ENCODE measurements around the gene FMOD. TPM values are rescaled to one million over a fixed set of nuclear protein-coding genes. Genes with fewer than 3 reads are reported as not detected.
"Not testable (repeated sequence)": the region's sequence is repeated elsewhere in the genome, so short reads cannot be mapped to it uniquely, and the experiment has no call there.

Gene FMOD
- total RNA-seq, 1 experiment from 2014 or later, result 0.45 TPM

- peak; percentile 61 for DNase-seq (ENCODE audit: extremely low read depth, low read depth)
These were observed 23.1 kb downstream of the FMOD start for GRCh38 chr1:203327684-203328457.

- DNase-seq (ENCODE audit: extremely low read depth, low read depth), result peak; percentile 85
These were observed 23.9 kb downstream of the FMOD start for GRCh38 chr1:203326830-203327683.

GRCh38 chr1:203325418-203326091 lies 25.4 kb downstream of the FMOD start:
- DNase-seq (ENCODE audit: extremely low read depth, low read depth), result no peak

DNA sequence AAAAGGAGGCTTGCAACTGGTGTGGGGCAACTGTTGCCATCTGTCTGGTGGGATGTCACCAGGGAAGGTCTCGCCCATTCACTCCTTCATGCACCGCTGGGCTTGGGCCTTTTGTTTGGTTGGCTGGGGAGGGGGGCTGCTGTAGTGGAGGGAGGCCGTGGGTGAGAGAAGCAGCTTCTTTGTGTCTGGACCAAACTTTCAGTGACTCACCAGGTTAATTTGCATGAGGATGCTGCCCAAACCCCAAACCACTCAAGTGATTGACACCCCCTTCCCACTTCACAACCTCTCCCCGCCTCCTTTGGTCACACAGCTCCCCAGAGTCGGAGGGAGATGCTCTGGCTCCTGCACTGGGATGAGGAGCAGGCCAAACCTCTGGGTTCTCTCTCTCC lies 25.9 kb downstream of the FMOD start:
- no peak for DNase-seq (ENCODE audit: extremely low read depth, low read depth)

GRCh38 chr1:203324105-203325025 lies 26.6 kb downstream of the FMOD start:
- DNase-seq (ENCODE audit: extremely low read depth, low read depth), result no peak

- no peak for DNase-seq (ENCODE audit: extremely low read depth, low read depth)
These were observed 27.3 kb downstream of the FMOD start for GRCh38 chr1:203323587-203323986.

DNA sequence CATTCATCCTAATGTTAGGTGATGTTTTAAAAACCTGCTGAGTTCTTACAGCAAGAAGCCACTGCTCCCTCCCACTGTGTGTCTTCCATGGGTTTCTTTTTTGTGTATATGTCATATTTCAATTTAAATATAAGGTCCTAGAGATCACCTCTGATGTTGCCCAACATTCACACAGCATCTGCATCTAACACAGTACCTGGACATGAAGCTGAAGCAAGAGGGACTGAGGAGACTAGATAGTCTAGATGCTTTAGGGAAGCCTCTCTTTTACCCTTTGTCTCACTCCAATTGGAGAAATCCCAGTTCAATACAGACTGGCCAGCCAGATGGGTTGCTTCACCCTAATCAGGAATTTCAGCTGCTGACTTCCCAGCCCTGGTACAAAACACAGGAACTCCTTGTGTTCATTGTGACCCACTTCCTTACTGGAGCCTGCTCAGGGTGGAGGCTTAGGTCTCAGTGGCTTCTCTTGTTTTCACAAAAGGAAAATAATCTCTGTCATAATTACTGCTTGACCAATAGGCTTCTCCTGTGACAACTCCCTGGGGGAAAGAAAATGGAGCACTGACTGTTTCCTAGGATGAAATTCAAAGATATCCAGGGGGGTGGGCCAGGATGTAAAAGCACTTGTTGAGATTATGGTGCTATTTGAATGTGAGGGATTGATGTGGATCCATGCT lies 28.3 kb downstream of the FMOD start:
- no peak for DNase-seq (ENCODE audit: extremely low read depth, low read depth)

DNA sequence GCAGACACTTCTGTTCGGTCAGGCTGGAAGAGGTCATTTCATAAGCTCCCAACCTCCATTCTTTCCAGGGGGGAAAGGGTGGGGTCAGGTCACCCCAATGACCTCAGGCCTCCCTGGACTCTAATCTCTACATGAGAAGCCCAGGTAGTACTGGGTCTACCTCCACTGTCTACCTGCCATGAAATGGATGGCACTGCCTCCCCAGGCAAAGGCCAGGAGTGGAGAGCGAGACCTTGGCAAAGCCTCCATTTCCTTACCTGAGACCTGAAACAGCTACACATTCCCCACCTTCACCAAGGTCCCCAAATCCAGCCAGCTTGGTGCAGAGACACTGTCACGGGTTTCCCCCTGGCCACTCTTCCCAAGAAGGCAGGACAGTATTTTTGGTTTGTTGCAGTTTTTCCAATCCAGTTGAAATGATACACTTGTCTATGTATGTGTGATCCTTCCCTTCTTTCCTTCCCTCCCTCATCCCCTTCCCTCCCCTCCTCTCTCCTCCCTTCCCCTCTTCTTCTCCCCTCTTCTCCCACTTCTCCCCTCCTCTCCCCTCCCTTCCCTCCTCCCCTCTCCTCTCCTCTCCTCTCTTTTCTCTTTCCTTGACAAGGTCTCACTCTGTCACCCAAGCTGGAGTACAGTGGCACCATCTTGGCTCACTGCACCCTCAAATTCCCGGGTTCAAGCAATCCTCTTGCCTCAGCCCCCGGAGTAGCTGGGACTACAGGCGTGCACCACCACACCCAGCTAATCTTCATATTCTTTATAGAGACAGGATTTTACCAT lies 29.5 kb downstream of the FMOD start:
- DNase-seq (ENCODE audit: extremely low read depth, low read depth), result no peak

DNA sequence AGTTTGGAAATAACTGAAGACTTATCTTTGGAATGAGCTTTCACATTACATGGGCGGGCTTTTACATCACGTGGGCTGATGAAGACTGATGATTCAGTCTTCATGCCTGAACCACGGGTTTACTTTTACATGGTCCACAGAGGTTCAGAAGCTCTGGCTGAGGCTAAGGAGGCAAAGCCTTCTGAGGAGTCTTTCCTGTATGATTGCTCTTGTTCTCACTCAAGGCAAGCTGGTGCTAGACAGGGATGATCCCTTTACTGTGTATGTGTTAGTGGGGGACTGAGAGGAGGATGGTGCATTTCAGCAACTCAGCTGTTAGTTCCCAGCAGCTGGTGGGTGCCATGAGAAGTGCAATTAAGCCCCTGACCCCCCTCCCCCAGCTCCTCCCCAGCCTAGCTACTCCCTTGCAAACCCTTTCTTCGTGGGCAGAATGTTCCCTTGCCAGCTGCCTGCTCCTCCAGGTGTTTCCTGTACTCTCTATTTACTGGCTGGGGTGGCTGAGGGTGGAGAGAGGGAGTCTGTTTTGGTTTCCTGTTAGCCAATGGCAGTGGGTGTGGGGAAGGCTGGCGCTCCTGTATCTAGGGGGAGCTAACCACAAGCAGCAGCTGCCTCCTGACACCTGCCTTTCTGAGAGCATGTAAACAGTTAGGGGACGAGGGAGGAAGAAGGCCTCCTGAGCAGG lies 30.2 kb downstream of the FMOD start:
- no peak for DNase-seq (ENCODE audit: extremely low read depth, low read depth)

DNA sequence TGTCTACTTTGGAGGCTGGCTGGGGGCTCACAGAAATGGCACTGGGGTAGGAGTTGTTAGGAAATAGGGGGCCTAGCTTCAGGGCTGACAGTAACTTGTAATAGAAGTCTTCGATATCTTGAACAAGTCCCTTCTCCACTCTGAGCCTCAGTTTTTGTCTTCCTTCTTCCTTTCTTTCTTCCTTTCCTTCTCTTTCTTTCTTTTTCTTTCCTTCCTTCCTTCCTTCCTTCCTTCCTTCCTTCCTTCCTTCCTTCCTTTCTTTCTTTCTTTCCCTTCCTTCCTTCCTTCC lies 32.7 kb downstream of the FMOD start:
- no peak for DNase-seq (ENCODE audit: extremely low read depth, low read depth)

GRCh38 chr1:203317429-203318228 lies 33.3 kb downstream of the FMOD start:
- no peak for DNase-seq (ENCODE audit: extremely low read depth, low read depth)

GRCh38 chr1:203316626-203317093 lies 34.3 kb downstream of the FMOD start:
- no peak for DNase-seq (ENCODE audit: extremely low read depth, low read depth)

DNA sequence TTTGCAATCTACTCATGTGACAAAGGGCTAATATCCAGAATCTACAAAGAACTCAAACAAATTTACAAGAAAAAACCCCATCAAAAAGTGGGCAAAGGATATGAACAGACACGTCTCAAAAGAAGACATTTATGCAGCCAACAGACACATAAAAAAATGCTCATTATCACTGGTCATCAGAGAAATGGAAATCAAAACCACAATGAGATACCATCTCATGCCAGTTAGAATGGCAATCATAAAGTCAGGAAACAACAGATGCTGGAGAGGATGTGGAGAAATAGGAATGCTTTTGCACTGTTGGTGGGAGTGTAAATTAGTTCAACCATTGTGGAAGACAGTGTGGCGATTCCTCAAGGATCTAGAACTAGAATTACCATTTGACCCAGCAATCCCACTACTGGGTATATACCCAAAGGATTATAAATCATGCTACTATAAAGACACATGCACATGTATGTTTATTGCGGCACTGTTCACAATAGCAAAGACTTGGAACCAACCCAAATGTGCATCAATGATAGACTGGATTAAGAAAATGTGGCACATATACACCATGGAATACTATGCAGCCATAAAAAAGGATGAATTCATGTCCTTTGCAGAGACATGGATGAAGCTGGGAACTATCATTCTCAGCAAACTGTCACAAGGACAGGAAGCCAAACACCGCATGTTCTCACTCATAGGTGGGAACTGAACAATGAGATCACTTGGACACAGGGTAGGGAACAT lies 36.7 kb downstream of the FMOD start:
- not testable (repeated sequence) for DNase-seq (ENCODE audit: extremely low read depth, low read depth)

DNA sequence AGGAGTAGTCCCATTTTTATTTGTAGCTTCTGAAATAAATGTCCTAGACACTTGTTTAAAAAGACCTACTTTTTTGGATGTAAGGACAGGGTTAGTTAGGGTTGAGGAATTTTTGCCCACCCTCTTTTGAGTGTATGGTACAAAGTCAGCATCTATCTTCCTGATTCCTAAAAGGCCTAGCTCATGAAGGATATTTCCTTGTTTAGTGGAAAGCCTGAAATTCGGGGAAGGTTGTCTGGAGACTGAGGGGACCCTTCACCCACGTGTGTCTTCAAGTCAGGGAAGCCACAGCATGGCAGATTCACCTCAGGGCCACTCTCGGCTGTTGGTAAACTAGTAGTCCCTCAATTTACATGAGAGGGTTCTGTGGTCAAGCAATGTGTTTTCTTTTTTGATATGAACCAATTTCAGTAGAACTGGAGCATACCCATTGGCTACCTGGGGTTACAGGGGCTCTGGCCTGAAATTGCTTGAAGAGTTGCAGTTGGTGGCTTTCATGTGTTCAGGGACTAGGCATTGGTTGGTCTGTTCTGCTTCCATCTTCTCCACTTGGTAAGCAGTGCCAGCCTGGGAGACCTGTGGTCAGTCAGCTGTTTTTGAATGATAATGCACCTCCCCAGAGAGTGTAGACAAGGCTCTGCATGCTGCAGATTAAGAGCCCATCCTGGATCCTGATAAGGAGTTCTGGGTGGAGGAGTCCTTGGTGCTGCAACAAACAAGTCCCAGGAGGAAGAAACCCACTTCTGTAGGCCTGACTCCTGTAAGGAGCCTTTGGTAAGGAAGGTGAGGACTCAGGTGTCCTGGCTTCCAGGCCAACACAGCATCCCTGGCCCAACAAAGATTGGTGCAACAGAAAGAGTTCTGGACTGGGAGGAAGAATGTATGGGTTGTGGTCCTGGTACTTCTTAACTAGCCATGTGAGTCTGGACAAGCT lies 39.3 kb downstream of the FMOD start:
- DNase-seq (ENCODE audit: extremely low read depth, low read depth), result no peak

DNA sequence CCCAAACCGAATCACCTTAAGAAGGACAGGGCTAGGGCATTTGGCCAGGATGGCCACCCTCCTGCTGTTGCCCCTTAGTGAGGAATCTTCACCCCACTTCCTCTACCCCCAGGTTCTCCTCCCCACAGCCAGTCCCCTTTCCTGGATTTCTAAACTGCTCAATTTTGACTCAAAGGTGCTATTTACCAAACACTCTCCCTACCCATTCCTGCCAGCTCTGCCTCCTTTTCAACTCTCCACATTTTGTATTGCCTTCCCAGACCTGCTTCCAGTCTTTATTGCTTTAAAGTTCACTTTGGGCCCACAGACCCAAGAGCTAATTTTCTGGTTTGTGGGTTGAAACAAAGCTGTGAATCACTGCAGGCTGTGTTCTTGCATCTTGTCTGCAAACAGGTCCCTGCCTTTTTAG lies 42.0 kb downstream of the FMOD start:
- DNase-seq (ENCODE audit: extremely low read depth, low read depth), result no peak
